Heart right ventricle (tissue), 16 donors: ENCODE measurements around the gene FAM110A. TPM values are rescaled to one million over a fixed set of nuclear protein-coding genes. Genes with fewer than 3 reads are reported as not detected.
A peak's percentile ranks its signal among the peaks of the same experiment; 100 is the strongest.
"Not testable (repeated sequence)": the region's sequence is repeated elsewhere in the genome, so short reads cannot be mapped to it uniquely, and the experiment has no call there.

Experiments used
- ATAC-seq, 8 donors: fragments of 200-7000 bp; cut with Tn5 transposase; one replicate each; pipeline ENCODE4 v1.9.1; 2020; ENCODE audit warnings: mild to moderate bottlenecking in 8 of 8, moderate library complexity in 8 of 8, moderate number of reproducible peaks in 1 of 8
- DNase-seq, 2 donors: peaks; one replicate each; pipeline ENCODE4 v3.0.0-alpha.2; 2020
- H3K27ac ChIP-seq, 10 donors: fragments of 200-600 bp; sonication (generic) in 2 of 10; one replicate each; pipeline versions ENCODE4 v1.5.0 to v1.8.0; 2020 to 2022; ENCODE audit warnings: mild to moderate bottlenecking in 3 of 10
- H3K27me3 ChIP-seq, 7 donors: fragments of 200-600 bp; one replicate each; pipeline ENCODE4 v1.8.0; 2021 to 2022; ENCODE audit warnings: mild to moderate bottlenecking in 2 of 7
- H3K36me3 ChIP-seq, 9 donors: fragments of 200-600 bp; sonication (generic) in 1 of 9; one replicate each; pipeline versions ENCODE4 v1.5.0 to v1.8.0; 2020 to 2022; ENCODE audit warnings: mild to moderate bottlenecking in 2 of 9
- H3K4me1 ChIP-seq, 9 donors: fragments of 200-600 bp; sonication (generic) in 1 of 9; one replicate each; pipeline versions ENCODE4 v1.5.0 to v1.8.0; 2020 to 2022; ENCODE audit warnings: mild to moderate bottlenecking in 4 of 9
- H3K4me3 ChIP-seq, 10 donors: fragments of 200-600 bp; sonication (generic) in 2 of 10; one replicate each; pipeline versions ENCODE4 v1.5.0 to v1.8.0; 2020 to 2022; ENCODE audit warnings: mild to moderate bottlenecking in 7 of 10, moderate library complexity in 2 of 10
- H3K9me3 ChIP-seq, 11 donors: fragments of 200-600 bp in 10 of 11; sonication (generic) in 2 of 11; one replicate each; pipeline versions ENCODE4 v1.5.0 to v1.8.0; 2013 to 2022; ENCODE audit warnings: mild to moderate bottlenecking in 2 of 11, control low read depth in 1 of 11, moderate library complexity in 1 of 11
- CTCF ChIP-seq, 9 donors: fragments of 200-600 bp; sonication (generic) in 2 of 9; IDR thresholded peaks; one replicate each; pipeline versions ENCODE4 v1.5.0 to v1.8.0; 2021 to 2022; ENCODE audit warnings: antibody characterized with exemption in 9 of 9, mild to moderate bottlenecking in 5 of 9, moderate library complexity in 1 of 9
- WGBS, 2 donors: extraction: QIAGEN DNeasy Blood & Tissue Kit; methylation state at CpG; one replicate each; pipeline ENCODE4 v1.1.7; 2013; ENCODE audit warnings: inconsistent platforms in 1 of 2; 5-methylcytosine and 5-hydroxymethylcytosine counted together
- intact Hi-C, 10 donors: fragments of 100-400 bp; cut with DNase I; formaldehyde crosslinking; loops; one replicate each; pipeline versions ENCODE4 v1.11.1 to v1.14.2; 2022
- polyA plus RNA-seq, 2 donors: library from polyadenylated mRNA; stranded (reverse); fragments of 200-250 nt; gene quantifications; one replicate each; pipeline ENCODE4 v1.2.3, GENCODE V29; 2013
- total RNA-seq, 10 donors: library from RNA; stranded (reverse); fragmentation: NEBNext Ultra II Directional in 3 of 10; extraction: Animal tissue kit (Norgen Biotek cat#: 25700) in 3 of 10; gene quantifications; one replicate each; pipeline versions ENCODE4 v1.2.1 to v1.2.4, GENCODE V29; 2021 to 2023
- donor health status: Arrhythmogenic right ventricular cardiomyopathy.
- donor health status: ischemic (EF 13 %, LVEDD 7.1; RV severe dilation, severe dysfunction).
- donor health status: healthy with polysubstance abuse.
- donor health status: DM: no; HTN: yes; CAD: no.
- donor health status: DM: no; HTN: no; CAD: no.
- donor health status: ischemic (EF 25% LVEDD 6.9; RV normal size, moderate dysfunction).
- donor health status: ischemic (EF 25% LVEDD 5.7; RV mildly dilated, moderate dysfunction).
- donor health status: healthy.
- donor health status: DM: yes; HTN: yes; CAD: no.
- donor health status: Ischemic cardiomyopathy.
- donor health status: ischemic (EF 35%, LVEDD 5.7; RV mildly dilated, moderate dysfunction).
- donor health status: nonischemic (EF 11% LVEDD 7.7; RV severe dilation, severe dysfunction).
- donor health status: DM: yes; HTN: yes; CAD: no.
- donor health status: PGD.
- donor health status: ischemic (EF 29% LVEDD 5.4; RV normal size, mild dysfunction).
- donor health status: nonischemic (EF 23%, LVEDD 6.1; RV moderate dilation, normal function).

FAM110A gene
- total and polyA plus RNA-seq, 12 donors = 0.99 to 5.9 (median 2.1) TPM

- Histone ChIP-seq H3K4me3 (no peak overlapping the region), H3K9me3 (no peaks in the 10 kb centered on the region), H3K4me1 (peaks cover 0 to 24% (median 5%) of the 10 kb centered on the region in 9 donors), H3K27me3 (no peaks in the 10 kb centered on the region), H3K36me3 (no peaks in the 10 kb centered on the region), H3K27ac (no peak overlapping the region)
- ATAC-seq (peak in 1 of 8 donors; percentile 19), DNase-seq (no peak)
- intact Hi-C loops = no loop called here
- no peak for TF ChIP-seq CTCF (IDR thresholded peaks at IDR 0.05)
- WGBS, 2 donors = 58 to 82% methylated on average over 9 of the region's 9 CpGs
Observed at GRCh38 chr20:825710-826421, 7.6 kb upstream of the FAM110A start.

- intact Hi-C loops = no loop called here
Observed at GRCh38 chr20:826695-827323, 6.7 kb upstream of the FAM110A start.

GRCh38 chr20:827981-828380 is 5.5 kb upstream of the FAM110A start:
- ATAC-seq, H3K9me3 ChIP-seq, intact Hi-C loops, DNase-seq, H3K4me3 ChIP-seq, H3K27me3 ChIP-seq, H3K27ac ChIP-seq, H3K36me3 ChIP-seq: not testable (repeated sequence)
- WGBS, 2 donors = 94 to 99% methylated on average over 8 of the region's 8 CpGs
- peaks cover 0 to 22% (median 4%) of the 10 kb centered on the region in 9 donors for H3K4me1 ChIP-seq

More at GRCh38 chr20:826695-827323, 6.7 kb upstream of the FAM110A start:
- Histone ChIP-seq H3K27ac (no peak overlapping the region), H3K27me3 (no peaks in the 10 kb centered on the region), H3K4me1 (peaks cover 0 to 16% (median 0%) of the 10 kb centered on the region in 9 donors), H3K4me3 (no peak overlapping the region), H3K36me3 (no peaks in the 10 kb centered on the region), H3K9me3 (no peaks in the 10 kb centered on the region)
- no peak for TF ChIP-seq CTCF (IDR thresholded peaks at IDR 0.05)
- ATAC-seq = no peak
- DNase-seq = no peak
- WGBS, 2 donors = 94 to 95% methylated on average over 7 of the region's 7 CpGs

- peaks cover 0 to 25% (median 9%) of the 10 kb centered on the region in 9 donors for H3K4me1 ChIP-seq
- no peaks in the 10 kb centered on the region for H3K36me3 ChIP-seq
- H3K4me3 ChIP-seq = no peak overlapping the region
- H3K9me3 ChIP-seq = no peaks in the 10 kb centered on the region
- ATAC-seq = no peak
- no peaks in the 10 kb centered on the region for H3K27me3 ChIP-seq
- WGBS, 2 donors = 59 to 68% methylated on average over 6 of the region's 6 CpGs
- TF ChIP-seq CTCF (IDR thresholded peaks at IDR 0.05) = no peak
- no peak for DNase-seq
- intact Hi-C loops = no loop called here
- no peak overlapping the region for H3K27ac ChIP-seq
Observed at GRCh38 chr20:828987-829386, 4.5 kb upstream of the FAM110A start.

- 92 to 100% methylated on average over 2 of the region's 2 CpGs for WGBS, 2 donors
- no peak for TF ChIP-seq CTCF (IDR thresholded peaks at IDR 0.05)
- Histone ChIP-seq H3K9me3 (no peaks in the 10 kb centered on the region), H3K4me3 (no peak overlapping the region), H3K27ac (no peak overlapping the region), H3K36me3 (no peaks in the 10 kb centered on the region), H3K4me1 (peaks cover 0 to 31% (median 15%) of the 10 kb centered on the region in 9 donors), H3K27me3 (no peaks in the 10 kb centered on the region)
- intact Hi-C loops = no loop called here
- DNase-seq (no peak), ATAC-seq (no peak)
Observed at GRCh38 chr20:829551-829950, 4.0 kb upstream of the FAM110A start.
